NCI-H345 treated with DMSO at 0.1 percent for 48 hours (cell line): ENCODE data around the gene DNAJC30.
"Not testable (repeated sequence)": the region's sequence is repeated elsewhere in the genome, so short reads cannot be mapped to it uniquely, and the experiment has no call there.

Experiments used
- DNase-seq: peaks from one replicate; lab custom pipeline; 2025; ENCODE audit not compliant: unreplicated experiment; lab: John Stamatoyannopoulos, UW

The DNAJC30 gene

GRCh38 chr7:73683056-73683787 is at the start of gene DNAJC30, which contains the start of gene BUD23:
Gene DNAJC30 (minus strand): TSS chr7:73683453. CDS start chr7:73683423, 30 bp downstream.
Gene BUD23 (plus strand): TSS chr7:73683597. CDS start chr7:73683626, 29 bp downstream.
- DNase-seq, result peak; percentile 78

- no peak for DNase-seq
These were observed 49.1 kb upstream of the DNAJC30 start for GRCh38 chr7:73732397-73732796.

GRCh38 chr7:73730485-73730884 is 47.2 kb upstream of the DNAJC30 start:
- no peak for DNase-seq

- no peak for DNase-seq
These were observed 45.3 kb upstream of the DNAJC30 start for GRCh38 chr7:73728551-73728950.

- no peak for DNase-seq
These were observed 44.7 kb upstream of the DNAJC30 start for GRCh38 chr7:73727952-73728351.

GRCh38 chr7:73726083-73726466 is 42.8 kb upstream of the DNAJC30 start:
- DNase-seq, result no peak

- DNase-seq, result no peak
These were observed 40.6 kb upstream of the DNAJC30 start for GRCh38 chr7:73723813-73724212.

- no peak for DNase-seq
These were observed 39.5 kb upstream of the DNAJC30 start for GRCh38 chr7:73722785-73723184.

- not testable (repeated sequence) for DNase-seq
These were observed 38.9 kb upstream of the DNAJC30 start for GRCh38 chr7:73722182-73722581.

GRCh38 chr7:73721377-73721817 is 38.1 kb upstream of the DNAJC30 start:
- DNase-seq, result no peak

GRCh38 chr7:73720443-73720842 is 37.2 kb upstream of the DNAJC30 start:
- DNase-seq, result not testable (repeated sequence)

GRCh38 chr7:73719806-73720169 is 36.5 kb upstream of the DNAJC30 start:
- no peak for DNase-seq

GRCh38 chr7:73718905-73719805 is 35.9 kb upstream of the DNAJC30 start, which contains the start of gene STX1A:
Gene STX1A (minus strand): TSS chr7:73719669. CDS start chr7:73719631, 38 bp downstream.
- DNase-seq, result peak; percentile 26

- DNase-seq, result no peak
These were observed 35.2 kb upstream of the DNAJC30 start for GRCh38 chr7:73718438-73718881.

GRCh38 chr7:73717991-73718405 is 34.7 kb upstream of the DNAJC30 start:
- DNase-seq, result no peak

- DNase-seq, result no peak
These were observed 34.0 kb upstream of the DNAJC30 start for GRCh38 chr7:73717025-73717807.

- DNase-seq, result no peak
These were observed 33.2 kb upstream of the DNAJC30 start for GRCh38 chr7:73716318-73716890.

GRCh38 chr7:73715648-73716317 is 32.5 kb upstream of the DNAJC30 start:
- peak; percentile 72 for DNase-seq

- not testable (repeated sequence) for DNase-seq
These were observed 30.1 kb upstream of the DNAJC30 start for GRCh38 chr7:73713319-73713718.

GRCh38 chr7:73712773-73713172 is 29.5 kb upstream of the DNAJC30 start:
- no peak for DNase-seq
